ENCODE data around the gene TMEM72. TPM values are rescaled to one million over a fixed set of nuclear protein-coding genes. Genes with fewer than 3 reads are reported as not detected.

Gene TMEM72
- total RNA-seq, 1 experiment from 2014 or later, result not detected

DNA sequence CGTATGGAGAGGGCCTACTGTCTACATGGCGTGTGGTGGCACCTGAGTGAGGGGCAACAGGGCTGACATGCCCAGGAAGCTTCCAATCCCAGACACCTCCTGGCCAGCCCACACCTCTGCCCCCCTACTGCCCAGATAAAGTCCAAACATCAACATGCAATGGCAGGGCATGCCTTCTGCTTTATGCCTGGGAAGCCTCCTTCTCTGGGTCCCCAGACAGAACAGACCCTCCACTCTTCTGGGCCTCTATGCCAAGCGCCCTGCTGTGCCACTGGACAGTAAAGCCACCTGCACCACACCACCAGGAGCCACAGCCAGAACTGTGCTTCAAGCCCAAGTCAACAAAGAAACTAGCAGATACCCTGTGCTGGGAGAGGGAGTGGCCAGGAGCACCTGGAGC, 12.5 kb downstream of the TMEM72 start:
- no peaks in the 10 kb centered on the region for H3K36me3 ChIP-seq (ENCODE audit: control insufficient read depth, insufficient read depth, low read length)
- DNase-seq (ENCODE audit: low read depth, low spot score) (no peak), ATAC-seq (no peak)
- H3K27ac ChIP-seq (ENCODE audit: low read length), result no peak overlapping the region
- no peak overlapping the region for H3K4me3 ChIP-seq (ENCODE audit: low read depth in 2 of 2, low read length in 2 of 2)
- H3K27me3 ChIP-seq (ENCODE audit: control insufficient read depth, insufficient read depth, low read length), result peaks cover 5% of the 10 kb centered on the region
- H3K4me1 ChIP-seq (ENCODE audit: control insufficient read depth, insufficient read depth, low read length), result no peaks in the 10 kb centered on the region
- in situ Hi-C loops (cut with HindIII; ENCODE audit: low pct_unique_long_range_greater_than_20kb, low sequenced_read_pairs), result no loop called here
- no peak for TF ChIP-seq SIN3A (IDR thresholded peaks at IDR 0.05; ENCODE audit: borderline replicate concordance, insufficient read depth, low read depth, low read length)
- no peak for TF ChIP-seq POLR2AphosphoS5 (IDR thresholded peaks at IDR 0.05; ENCODE audit: low read depth, low read length)
- no peak for TF ChIP-seq TCF7L2 (IDR thresholded peaks at IDR 0.05; ENCODE audit: low read depth, low read length)
- TF ChIP-seq, protein P1, sequence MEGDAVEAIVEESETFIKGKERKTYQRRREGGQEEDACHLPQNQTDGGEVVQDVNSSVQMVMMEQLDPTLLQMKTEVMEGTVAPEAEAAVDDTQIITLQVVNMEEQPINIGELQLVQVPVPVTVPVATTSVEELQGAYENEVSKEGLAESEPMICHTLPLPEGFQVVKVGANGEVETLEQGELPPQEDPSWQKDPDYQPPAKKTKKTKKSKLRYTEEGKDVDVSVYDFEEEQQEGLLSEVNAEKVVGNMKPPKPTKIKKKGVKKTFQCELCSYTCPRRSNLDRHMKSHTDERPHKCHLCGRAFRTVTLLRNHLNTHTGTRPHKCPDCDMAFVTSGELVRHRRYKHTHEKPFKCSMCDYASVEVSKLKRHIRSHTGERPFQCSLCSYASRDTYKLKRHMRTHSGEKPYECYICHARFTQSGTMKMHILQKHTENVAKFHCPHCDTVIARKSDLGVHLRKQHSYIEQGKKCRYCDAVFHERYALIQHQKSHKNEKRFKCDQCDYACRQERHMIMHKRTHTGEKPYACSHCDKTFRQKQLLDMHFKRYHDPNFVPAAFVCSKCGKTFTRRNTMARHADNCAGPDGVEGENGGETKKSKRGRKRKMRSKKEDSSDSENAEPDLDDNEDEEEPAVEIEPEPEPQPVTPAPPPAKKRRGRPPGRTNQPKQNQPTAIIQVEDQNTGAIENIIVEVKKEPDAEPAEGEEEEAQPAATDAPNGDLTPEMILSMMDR (IDR thresholded peaks at IDR 0.05), result no peak
- TF ChIP-seq, protein P2, sequence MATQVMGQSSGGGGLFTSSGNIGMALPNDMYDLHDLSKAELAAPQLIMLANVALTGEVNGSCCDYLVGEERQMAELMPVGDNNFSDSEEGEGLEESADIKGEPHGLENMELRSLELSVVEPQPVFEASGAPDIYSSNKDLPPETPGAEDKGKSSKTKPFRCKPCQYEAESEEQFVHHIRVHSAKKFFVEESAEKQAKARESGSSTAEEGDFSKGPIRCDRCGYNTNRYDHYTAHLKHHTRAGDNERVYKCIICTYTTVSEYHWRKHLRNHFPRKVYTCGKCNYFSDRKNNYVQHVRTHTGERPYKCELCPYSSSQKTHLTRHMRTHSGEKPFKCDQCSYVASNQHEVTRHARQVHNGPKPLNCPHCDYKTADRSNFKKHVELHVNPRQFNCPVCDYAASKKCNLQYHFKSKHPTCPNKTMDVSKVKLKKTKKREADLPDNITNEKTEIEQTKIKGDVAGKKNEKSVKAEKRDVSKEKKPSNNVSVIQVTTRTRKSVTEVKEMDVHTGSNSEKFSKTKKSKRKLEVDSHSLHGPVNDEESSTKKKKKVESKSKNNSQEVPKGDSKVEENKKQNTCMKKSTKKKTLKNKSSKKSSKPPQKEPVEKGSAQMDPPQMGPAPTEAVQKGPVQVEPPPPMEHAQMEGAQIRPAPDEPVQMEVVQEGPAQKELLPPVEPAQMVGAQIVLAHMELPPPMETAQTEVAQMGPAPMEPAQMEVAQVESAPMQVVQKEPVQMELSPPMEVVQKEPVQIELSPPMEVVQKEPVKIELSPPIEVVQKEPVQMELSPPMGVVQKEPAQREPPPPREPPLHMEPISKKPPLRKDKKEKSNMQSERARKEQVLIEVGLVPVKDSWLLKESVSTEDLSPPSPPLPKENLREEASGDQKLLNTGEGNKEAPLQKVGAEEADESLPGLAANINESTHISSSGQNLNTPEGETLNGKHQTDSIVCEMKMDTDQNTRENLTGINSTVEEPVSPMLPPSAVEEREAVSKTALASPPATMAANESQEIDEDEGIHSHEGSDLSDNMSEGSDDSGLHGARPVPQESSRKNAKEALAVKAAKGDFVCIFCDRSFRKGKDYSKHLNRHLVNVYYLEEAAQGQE (IDR thresholded peaks at IDR 0.05; ENCODE audit: insufficient read depth in 1 of 2, low read depth in 2 of 2, low read length in 1 of 2), result no peak
- intact Hi-C loops (cut with micrococcal nuclease; ENCODE audit: unreplicated experiment), result no loop called here
- no TSS peak for BruUV-seq (replicated peaks)
- H3K9me3 ChIP-seq (ENCODE audit: control insufficient read depth, insufficient read depth, low read depth, low read length), result no peaks in the 10 kb centered on the region
- POLR2A ChIA-PET, result no interaction called here
- CTCF ChIA-PET, result no interaction called here

DNA sequence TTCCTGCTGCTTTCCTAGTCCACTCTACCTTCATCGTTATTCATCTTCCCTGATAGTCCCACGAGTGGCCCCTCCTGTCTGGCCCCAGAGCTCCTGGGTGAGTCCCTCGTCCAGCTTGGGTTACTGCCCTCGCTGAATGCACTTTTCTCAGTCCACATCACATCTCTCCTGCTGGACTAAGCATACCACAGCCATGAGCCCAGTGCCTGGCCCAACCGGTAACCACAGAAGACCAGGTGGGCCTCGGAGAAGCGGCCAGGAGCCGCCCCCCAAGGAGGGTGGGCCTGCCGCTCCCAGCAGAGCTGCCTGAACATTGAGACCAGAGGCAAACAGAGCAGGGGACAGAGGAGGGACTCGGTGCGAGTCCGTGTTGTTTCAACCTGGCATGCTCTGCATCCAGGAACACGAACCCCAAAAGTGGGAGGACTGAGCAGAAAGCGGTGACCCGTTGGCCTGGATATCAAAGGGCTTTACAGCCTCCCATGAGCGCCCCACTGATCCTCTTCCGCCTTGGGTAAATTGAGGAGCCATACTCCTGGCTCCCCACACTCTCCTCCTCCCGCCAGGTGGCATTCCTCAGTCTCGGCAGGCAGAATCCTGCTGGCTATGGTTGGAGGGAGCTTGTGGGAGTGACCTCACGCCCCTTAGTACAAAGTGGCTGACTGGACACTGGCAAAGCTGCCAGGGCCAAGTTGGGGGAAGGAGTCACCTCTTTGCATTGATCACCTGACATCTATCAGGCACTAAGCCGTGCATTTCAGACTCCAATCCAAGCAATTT, 13.3 kb downstream of the TMEM72 start:
- intact Hi-C loops (cut with micrococcal nuclease; ENCODE audit: unreplicated experiment) (no loop called here), in situ Hi-C loops (cut with HindIII; ENCODE audit: low pct_unique_long_range_greater_than_20kb, low sequenced_read_pairs) (no loop called here)
- Histone ChIP-seq H3K4me3 (ENCODE audit: low read depth in 2 of 2, low read length in 2 of 2) (no peak overlapping the region), H3K27me3 (ENCODE audit: control insufficient read depth, insufficient read depth, low read length) (no peaks in the 10 kb centered on the region; the same call in 1 of the 2 replicates), H3K36me3 (ENCODE audit: control insufficient read depth, insufficient read depth, low read length) (no peaks in the 10 kb centered on the region), H3K27ac (ENCODE audit: low read length) (no peak overlapping the region), H3K9me3 (ENCODE audit: control insufficient read depth, insufficient read depth, low read depth, low read length) (no peaks in the 10 kb centered on the region), H3K4me1 (ENCODE audit: control insufficient read depth, insufficient read depth, low read length) (no peaks in the 10 kb centered on the region)
- TF ChIP-seq SIN3A (IDR thresholded peaks at IDR 0.05; ENCODE audit: borderline replicate concordance, insufficient read depth, low read depth, low read length) (no peak), TCF7L2 (IDR thresholded peaks at IDR 0.05; ENCODE audit: low read depth, low read length) (no peak), POLR2AphosphoS5 (IDR thresholded peaks at IDR 0.05; ENCODE audit: low read depth, low read length) (no peak)
- TF ChIP-seq, protein P1 (IDR thresholded peaks at IDR 0.05), result no peak
- TF ChIP-seq, protein P2 (IDR thresholded peaks at IDR 0.05; ENCODE audit: insufficient read depth in 1 of 2, low read depth in 2 of 2, low read length in 1 of 2), result no peak
- POLR2A ChIA-PET, result no interaction called here
- BruUV-seq (replicated peaks), result no TSS peak
- CTCF ChIA-PET, result no interaction called here
- ATAC-seq (no peak), DNase-seq (ENCODE audit: low read depth, low spot score) (no peak)
